ENCODE data around the gene WNT7B.
A peak's percentile ranks its signal among the peaks of the same experiment; 100 is the strongest.

WNT7B gene

DNA sequence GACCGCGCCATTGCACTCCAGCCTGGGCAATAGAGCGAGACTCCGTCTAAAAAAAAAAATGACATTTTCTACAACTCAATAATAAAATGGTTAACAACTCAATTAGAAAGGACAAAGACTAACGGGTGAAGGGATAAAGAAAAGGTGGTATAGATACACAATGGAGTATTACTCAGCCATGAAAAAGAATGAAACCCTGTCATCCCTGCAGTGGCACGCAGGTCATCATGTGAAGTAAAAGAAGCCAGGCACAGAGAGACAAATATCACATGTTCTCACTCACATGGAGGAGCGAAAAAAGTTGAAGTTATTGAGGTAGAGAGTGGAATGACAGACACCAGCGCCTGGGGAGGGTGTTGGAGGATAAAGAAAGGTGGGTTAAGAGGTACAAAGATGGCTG is 39.0 kb downstream of the WNT7B start:
- in situ Hi-C loops (cut with HindIII; ENCODE audit: low pct_ligation_motif_present, low sequenced_read_pairs) = no loop called here
- TF ChIP-seq, protein P1, sequence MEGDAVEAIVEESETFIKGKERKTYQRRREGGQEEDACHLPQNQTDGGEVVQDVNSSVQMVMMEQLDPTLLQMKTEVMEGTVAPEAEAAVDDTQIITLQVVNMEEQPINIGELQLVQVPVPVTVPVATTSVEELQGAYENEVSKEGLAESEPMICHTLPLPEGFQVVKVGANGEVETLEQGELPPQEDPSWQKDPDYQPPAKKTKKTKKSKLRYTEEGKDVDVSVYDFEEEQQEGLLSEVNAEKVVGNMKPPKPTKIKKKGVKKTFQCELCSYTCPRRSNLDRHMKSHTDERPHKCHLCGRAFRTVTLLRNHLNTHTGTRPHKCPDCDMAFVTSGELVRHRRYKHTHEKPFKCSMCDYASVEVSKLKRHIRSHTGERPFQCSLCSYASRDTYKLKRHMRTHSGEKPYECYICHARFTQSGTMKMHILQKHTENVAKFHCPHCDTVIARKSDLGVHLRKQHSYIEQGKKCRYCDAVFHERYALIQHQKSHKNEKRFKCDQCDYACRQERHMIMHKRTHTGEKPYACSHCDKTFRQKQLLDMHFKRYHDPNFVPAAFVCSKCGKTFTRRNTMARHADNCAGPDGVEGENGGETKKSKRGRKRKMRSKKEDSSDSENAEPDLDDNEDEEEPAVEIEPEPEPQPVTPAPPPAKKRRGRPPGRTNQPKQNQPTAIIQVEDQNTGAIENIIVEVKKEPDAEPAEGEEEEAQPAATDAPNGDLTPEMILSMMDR (IDR thresholded peaks at IDR 0.05; ENCODE audit: low read depth, low read length, missing control alignments) = no peak
- Histone ChIP-seq H3K27ac (no peak overlapping the region), H3K4me3 (ENCODE audit: low read depth, low read length) (no peak overlapping the region), H3K27me3 (replicated peaks) (no peaks in the 10 kb centered on the region), H3K36me3 (replicated peaks) (no peaks in the 10 kb centered on the region)
- DNase-seq = no peak

DNA sequence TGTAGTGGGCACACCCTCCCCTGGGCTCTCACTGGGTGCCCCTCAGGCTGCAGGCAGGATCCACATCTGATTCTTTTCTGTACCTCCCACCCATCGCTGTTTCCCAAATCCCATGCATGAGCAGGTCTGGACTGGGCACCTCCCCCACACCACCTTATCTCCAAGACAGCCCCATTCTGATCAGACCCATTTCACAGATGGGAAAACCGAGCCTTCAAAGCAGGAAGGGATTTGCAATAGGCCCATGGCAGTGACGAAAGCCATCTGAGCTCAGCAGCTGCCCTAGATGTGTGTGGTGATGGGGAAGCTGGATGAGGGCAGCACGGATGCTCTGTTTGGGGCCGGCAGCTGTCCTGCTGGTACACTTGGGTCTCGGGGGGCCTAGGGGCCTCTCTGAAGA is 41.4 kb downstream of the WNT7B start:
- Histone ChIP-seq H3K27ac (no peak overlapping the region), H3K36me3 (replicated peaks) (no peaks in the 10 kb centered on the region), H3K27me3 (replicated peaks) (no peaks in the 10 kb centered on the region), H3K4me3 (ENCODE audit: low read depth, low read length) (no peak overlapping the region)
- in situ Hi-C loops (cut with HindIII; ENCODE audit: low pct_ligation_motif_present, low sequenced_read_pairs) = no loop called here
- TF ChIP-seq, protein P1 (IDR thresholded peaks at IDR 0.05; ENCODE audit: low read depth, low read length, missing control alignments) = no peak
- no peak for DNase-seq

DNA sequence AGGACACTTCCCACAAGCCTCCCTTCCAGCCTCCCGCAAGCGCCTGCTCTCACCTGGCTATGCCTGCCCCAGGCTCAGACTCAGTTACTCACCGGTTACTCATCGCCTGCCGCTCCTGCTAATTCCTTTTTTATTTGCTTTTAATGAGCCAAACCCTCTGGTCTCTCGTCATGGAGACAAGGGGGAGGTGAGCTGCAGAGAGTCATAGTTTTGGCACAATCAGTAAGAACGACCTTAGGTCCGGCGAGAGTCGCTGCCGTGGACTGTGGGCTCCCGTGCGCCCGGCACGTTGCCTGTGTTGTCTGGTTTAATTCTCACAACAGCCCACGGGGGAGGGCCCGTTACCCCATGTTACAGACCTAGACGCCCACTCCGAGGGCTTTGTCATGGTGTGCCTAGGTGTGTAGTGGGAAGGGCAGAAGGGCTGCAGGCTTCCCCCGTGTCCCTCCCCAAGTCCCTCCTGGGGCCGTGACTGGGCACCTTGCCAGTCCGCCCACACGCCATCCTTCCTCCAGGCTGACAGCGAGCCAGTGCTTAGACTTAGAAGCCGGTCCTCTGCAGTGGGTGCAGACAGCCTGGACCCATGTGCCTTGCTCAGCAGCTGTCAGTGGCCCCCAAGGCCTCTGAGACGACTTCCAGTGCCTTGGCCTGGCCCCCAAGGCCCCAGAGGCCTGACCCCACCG is 42.2 kb downstream of the WNT7B start:
- Histone ChIP-seq H3K4me3 (ENCODE audit: low read depth, low read length) (peak overlapping the region; percentile 26), H3K27ac (no peak overlapping the region), H3K27me3 (replicated peaks) (no peaks in the 10 kb centered on the region), H3K36me3 (replicated peaks) (no peaks in the 10 kb centered on the region)
- peak; percentile 67 for DNase-seq
- TF ChIP-seq, protein P1 (IDR thresholded peaks at IDR 0.05; ENCODE audit: low read depth, low read length, missing control alignments) = no peak
- in situ Hi-C loops (cut with HindIII; ENCODE audit: low pct_ligation_motif_present, low sequenced_read_pairs) = no loop called here

DNA sequence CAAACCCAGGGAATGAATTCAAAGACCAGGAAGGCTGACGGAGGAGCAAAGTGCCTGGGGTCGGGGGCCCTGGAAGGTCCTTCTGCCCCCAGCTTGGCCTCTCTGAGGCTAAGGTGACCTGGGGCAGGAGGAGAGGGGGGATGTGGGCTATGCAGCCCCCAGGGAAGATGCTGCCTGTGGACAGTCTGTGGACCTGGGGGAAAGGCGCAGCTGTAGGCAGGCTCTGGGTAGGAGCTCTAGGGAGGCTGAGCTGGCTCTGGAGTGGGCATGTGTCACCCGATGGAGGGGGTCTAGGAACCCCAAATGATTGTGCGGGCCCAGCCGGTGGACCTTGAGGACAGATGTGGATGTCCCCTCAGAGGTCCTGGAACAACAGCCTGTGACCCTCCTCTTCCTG is 42.8 kb downstream of the WNT7B start:
- Histone ChIP-seq H3K4me3 (ENCODE audit: low read depth, low read length) (no peak overlapping the region), H3K27ac (no peak overlapping the region), H3K27me3 (replicated peaks) (no peaks in the 10 kb centered on the region), H3K36me3 (replicated peaks) (no peaks in the 10 kb centered on the region)
- DNase-seq = no peak
- TF ChIP-seq, protein P1 (IDR thresholded peaks at IDR 0.05; ENCODE audit: low read depth, low read length, missing control alignments) = no peak
- in situ Hi-C loops (cut with HindIII; ENCODE audit: low pct_ligation_motif_present, low sequenced_read_pairs) = no loop called here

DNA sequence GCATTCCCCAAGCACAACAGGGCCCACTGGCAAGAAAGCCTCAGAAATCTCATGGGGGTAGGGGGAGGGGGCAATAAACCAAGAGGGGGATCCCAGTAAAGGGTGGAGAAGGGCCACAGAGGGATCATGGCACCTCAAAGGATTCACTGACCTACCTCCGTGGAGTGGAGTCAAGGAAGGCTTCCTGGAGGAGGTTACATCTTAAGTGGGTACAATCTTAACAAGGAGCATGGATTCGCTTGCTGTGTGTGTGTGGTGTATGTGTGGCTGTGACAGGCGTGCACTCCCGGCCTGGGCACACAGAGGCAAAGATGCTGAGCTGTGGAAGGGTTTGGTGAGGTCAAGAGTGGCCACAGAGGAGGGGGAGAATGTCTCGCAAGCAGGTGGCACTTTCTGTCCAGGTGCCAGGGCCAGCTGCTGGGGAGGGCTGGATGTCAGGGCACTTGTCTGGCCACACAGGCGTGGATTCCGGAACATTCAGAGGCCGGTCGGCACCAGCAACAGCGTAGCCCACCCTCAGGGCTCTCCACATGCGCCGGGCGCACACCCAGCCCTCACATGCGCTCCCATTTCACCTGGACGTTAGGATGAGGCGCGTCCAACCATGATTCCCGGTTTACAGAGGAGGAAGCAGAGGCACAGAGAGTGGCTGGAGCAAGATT is 43.3 kb downstream of the WNT7B start:
- Histone ChIP-seq H3K36me3 (replicated peaks) (no peaks in the 10 kb centered on the region), H3K27ac (no peak overlapping the region), H3K27me3 (replicated peaks) (no peaks in the 10 kb centered on the region), H3K4me3 (ENCODE audit: low read depth, low read length) (no peak overlapping the region)
- in situ Hi-C loops (cut with HindIII; ENCODE audit: low pct_ligation_motif_present, low sequenced_read_pairs) = no loop called here
- TF ChIP-seq, protein P1 (IDR thresholded peaks at IDR 0.05; ENCODE audit: low read depth, low read length, missing control alignments) = no peak
- no peak for DNase-seq

Measured in brain microvascular endothelial cell (primary cell).